Measurements from ENCODE around the gene MYCT1.

MYCT1 gene

DNA sequence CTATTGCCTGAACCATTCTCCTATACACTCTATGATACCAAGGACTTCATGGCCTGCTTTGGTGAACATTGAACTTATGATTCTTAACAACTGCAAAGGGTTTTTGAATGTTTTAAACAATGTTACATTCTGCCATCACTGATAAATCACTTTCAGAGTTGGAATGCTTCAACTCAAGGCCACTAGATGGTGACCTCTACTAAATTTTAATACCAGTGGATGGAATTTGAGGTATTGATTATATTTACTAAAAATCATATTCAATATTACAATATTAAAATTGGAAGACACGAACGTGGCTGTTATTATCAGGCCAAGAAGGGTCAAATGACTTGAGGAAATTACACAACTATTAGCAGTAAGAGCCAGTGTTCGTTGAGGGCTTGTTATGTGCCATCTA lies 18.6 kb downstream of the MYCT1 start:
- TF ChIP-seq TEAD4 (IDR thresholded peaks at IDR 0.05): no peak
- TF ChIP-seq EP300 (IDR thresholded peaks at IDR 0.05; ENCODE audit: borderline replicate concordance): no peak
- TF ChIP-seq, protein P1, sequence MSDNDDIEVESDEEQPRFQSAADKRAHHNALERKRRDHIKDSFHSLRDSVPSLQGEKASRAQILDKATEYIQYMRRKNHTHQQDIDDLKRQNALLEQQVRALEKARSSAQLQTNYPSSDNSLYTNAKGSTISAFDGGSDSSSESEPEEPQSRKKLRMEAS (IDR thresholded peaks at IDR 0.05): no peak
- TF ChIP-seq, protein P2, sequence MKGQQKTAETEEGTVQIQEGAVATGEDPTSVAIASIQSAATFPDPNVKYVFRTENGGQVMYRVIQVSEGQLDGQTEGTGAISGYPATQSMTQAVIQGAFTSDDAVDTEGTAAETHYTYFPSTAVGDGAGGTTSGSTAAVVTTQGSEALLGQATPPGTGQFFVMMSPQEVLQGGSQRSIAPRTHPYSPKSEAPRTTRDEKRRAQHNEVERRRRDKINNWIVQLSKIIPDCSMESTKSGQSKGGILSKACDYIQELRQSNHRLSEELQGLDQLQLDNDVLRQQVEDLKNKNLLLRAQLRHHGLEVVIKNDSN (IDR thresholded peaks at IDR 0.05): no peak
- no peak for TF ChIP-seq TCF12 (IDR thresholded peaks at IDR 0.05; ENCODE audit: low read depth)
- TF ChIP-seq FOXM1 (IDR thresholded peaks at IDR 0.05; ENCODE audit: borderline replicate concordance, low read depth): no peak
- no peak for TF ChIP-seq NFIC (IDR thresholded peaks at IDR 0.05)
- TF ChIP-seq, protein P3, sequence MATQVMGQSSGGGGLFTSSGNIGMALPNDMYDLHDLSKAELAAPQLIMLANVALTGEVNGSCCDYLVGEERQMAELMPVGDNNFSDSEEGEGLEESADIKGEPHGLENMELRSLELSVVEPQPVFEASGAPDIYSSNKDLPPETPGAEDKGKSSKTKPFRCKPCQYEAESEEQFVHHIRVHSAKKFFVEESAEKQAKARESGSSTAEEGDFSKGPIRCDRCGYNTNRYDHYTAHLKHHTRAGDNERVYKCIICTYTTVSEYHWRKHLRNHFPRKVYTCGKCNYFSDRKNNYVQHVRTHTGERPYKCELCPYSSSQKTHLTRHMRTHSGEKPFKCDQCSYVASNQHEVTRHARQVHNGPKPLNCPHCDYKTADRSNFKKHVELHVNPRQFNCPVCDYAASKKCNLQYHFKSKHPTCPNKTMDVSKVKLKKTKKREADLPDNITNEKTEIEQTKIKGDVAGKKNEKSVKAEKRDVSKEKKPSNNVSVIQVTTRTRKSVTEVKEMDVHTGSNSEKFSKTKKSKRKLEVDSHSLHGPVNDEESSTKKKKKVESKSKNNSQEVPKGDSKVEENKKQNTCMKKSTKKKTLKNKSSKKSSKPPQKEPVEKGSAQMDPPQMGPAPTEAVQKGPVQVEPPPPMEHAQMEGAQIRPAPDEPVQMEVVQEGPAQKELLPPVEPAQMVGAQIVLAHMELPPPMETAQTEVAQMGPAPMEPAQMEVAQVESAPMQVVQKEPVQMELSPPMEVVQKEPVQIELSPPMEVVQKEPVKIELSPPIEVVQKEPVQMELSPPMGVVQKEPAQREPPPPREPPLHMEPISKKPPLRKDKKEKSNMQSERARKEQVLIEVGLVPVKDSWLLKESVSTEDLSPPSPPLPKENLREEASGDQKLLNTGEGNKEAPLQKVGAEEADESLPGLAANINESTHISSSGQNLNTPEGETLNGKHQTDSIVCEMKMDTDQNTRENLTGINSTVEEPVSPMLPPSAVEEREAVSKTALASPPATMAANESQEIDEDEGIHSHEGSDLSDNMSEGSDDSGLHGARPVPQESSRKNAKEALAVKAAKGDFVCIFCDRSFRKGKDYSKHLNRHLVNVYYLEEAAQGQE (IDR thresholded peaks at IDR 0.05; ENCODE audit: low read depth): no peak
- TF ChIP-seq RAD21 (IDR thresholded peaks at IDR 0.05; ENCODE audit: low read depth): no peak
- TF ChIP-seq ZBTB7A (IDR thresholded peaks at IDR 0.05; ENCODE audit: low read depth): no peak
- no peak for TF ChIP-seq CEBPB (IDR thresholded peaks at IDR 0.05)
- no peak for TF ChIP-seq TAF1 (IDR thresholded peaks at IDR 0.05; ENCODE audit: low read depth)
- no peak for TF ChIP-seq EGR1 (IDR thresholded peaks at IDR 0.05)
- TF ChIP-seq CREB1 (IDR thresholded peaks at IDR 0.05; ENCODE audit: low read depth): no peak
- no peak for TF ChIP-seq YY1 (IDR thresholded peaks at IDR 0.05; ENCODE audit: low read depth)

DNA sequence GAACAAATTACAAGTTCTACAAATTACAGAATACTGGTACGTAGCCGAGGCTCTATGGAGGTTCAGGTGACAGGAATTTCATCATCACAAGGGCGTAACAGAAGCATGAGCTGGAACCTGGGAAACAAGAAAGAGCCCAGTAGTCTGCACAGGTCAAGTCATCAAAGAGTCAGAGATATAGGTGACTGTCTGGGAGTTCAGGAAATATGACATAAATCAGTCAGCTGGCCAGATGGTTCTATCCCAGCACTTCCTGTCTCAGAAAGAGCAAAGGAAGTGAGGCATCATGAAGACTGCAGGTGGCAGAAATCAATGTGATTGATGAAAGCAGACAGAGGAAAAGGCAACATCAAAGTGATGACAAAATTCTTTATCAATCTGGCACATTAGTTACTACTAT lies 23.3 kb downstream of the MYCT1 start:
- TF ChIP-seq, protein P1 (IDR thresholded peaks at IDR 0.05): no peak
- no peak for TF ChIP-seq CREB1 (IDR thresholded peaks at IDR 0.05; ENCODE audit: low read depth)
- no peak for TF ChIP-seq TAF1 (IDR thresholded peaks at IDR 0.05; ENCODE audit: low read depth)

DNA sequence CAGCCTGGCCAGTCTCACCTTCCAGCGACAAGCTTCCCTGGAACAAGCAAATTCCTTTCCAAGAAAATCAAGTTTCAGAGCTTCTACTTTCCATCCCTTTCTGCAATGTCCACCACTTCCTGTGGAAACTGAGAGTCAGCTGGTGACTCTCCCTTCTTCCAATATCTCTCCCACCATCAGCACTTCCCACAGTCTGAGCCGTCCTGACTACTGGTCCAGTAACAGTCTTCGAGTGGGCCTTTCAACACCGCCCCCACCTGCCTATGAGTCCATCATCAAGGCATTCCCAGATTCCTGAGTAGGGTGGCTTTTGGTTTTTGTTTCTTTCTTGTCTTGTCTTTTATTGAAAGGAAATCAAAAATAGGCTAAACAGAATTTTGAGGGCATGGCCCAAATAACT lies 24.3 kb downstream of the MYCT1 start:
- TF ChIP-seq TAF1 (IDR thresholded peaks at IDR 0.05; ENCODE audit: low read depth) (no peak), TEAD4 (IDR thresholded peaks at IDR 0.05) (no peak), FOXM1 (IDR thresholded peaks at IDR 0.05; ENCODE audit: borderline replicate concordance, low read depth) (no peak), TCF12 (IDR thresholded peaks at IDR 0.05; ENCODE audit: low read depth) (no peak), ZBTB7A (IDR thresholded peaks at IDR 0.05; ENCODE audit: low read depth) (no peak), EP300 (IDR thresholded peaks at IDR 0.05; ENCODE audit: borderline replicate concordance) (no peak), EGR1 (IDR thresholded peaks at IDR 0.05) (no peak), YY1 (IDR thresholded peaks at IDR 0.05; ENCODE audit: low read depth) (no peak), CEBPB (IDR thresholded peaks at IDR 0.05) (no peak), RAD21 (IDR thresholded peaks at IDR 0.05; ENCODE audit: low read depth) (no peak), NFIC (IDR thresholded peaks at IDR 0.05) (no peak), CREB1 (IDR thresholded peaks at IDR 0.05; ENCODE audit: low read depth) (no peak)
- TF ChIP-seq, protein P2 (IDR thresholded peaks at IDR 0.05): no peak
- TF ChIP-seq, protein P1 (IDR thresholded peaks at IDR 0.05): no peak
- TF ChIP-seq, protein P3 (IDR thresholded peaks at IDR 0.05; ENCODE audit: low read depth): no peak

DNA sequence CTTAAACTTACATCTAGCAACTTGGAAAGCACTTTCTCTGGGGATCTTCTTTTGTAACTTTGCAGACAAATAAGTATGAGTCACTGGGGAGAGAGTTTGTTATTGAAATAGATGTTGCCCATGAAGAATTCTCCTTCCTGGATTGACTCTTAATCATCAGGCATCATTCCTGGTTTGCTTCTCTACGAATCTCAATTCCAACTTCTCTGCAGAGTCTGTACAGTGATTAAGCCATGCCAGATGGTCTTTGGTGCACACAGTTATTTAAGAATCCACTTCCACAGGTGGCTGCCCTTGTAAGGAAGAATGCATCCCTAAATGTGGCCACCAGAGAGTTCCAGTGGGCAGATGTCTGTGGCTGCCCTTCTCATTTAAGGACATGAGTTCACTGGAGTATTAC lies 25.7 kb downstream of the MYCT1 start:
- no peak for TF ChIP-seq TEAD4 (IDR thresholded peaks at IDR 0.05)
- no peak for TF ChIP-seq ZBTB7A (IDR thresholded peaks at IDR 0.05; ENCODE audit: low read depth)
- TF ChIP-seq EGR1 (IDR thresholded peaks at IDR 0.05): no peak
- TF ChIP-seq, protein P1 (IDR thresholded peaks at IDR 0.05): no peak
- no peak for TF ChIP-seq YY1 (IDR thresholded peaks at IDR 0.05; ENCODE audit: low read depth)
- no peak for TF ChIP-seq NFIC (IDR thresholded peaks at IDR 0.05)
- TF ChIP-seq, protein P2 (IDR thresholded peaks at IDR 0.05): no peak
- TF ChIP-seq CREB1 (IDR thresholded peaks at IDR 0.05; ENCODE audit: low read depth): no peak

DNA sequence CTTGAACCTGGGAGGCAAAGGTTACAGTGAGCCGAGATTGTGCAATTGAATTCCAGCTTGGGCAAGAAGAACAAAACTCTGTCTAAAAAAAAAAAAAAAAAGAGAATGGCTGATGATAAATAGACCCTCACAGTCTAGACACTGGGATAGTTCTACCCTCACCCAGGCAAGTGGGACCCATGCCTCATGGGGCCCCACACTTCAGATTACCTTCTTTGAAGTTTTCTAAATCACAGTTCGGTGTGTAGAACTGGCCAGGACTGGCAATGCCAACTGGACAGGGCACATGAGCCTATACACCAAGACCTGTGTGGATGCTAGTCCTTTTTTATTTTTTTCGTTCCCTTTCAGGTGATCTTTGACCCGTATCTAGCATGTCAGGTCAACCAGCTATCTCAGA lies 28.6 kb downstream of the MYCT1 start:
- TF ChIP-seq, protein P1 (IDR thresholded peaks at IDR 0.05): no peak
- TF ChIP-seq ZBTB7A (IDR thresholded peaks at IDR 0.05; ENCODE audit: low read depth) (no peak), FOXM1 (IDR thresholded peaks at IDR 0.05; ENCODE audit: borderline replicate concordance, low read depth) (no peak), EP300 (IDR thresholded peaks at IDR 0.05; ENCODE audit: borderline replicate concordance) (no peak), TEAD4 (IDR thresholded peaks at IDR 0.05) (no peak), RAD21 (IDR thresholded peaks at IDR 0.05; ENCODE audit: low read depth) (no peak)
- TF ChIP-seq, protein P2 (IDR thresholded peaks at IDR 0.05): no peak

All from Ishikawa (cell line).